H1 (cell line): ENCODE data around the gene KSR2. TPM values are rescaled to one million over a fixed set of nuclear protein-coding genes. Genes with fewer than 3 reads are reported as not detected.

ENCODE experiments used
- CTCF ChIA-PET: fragments of 300-600 bp; sonication (Branson Sonifier 250); formaldehyde crosslinking; loops from one replicate; lab custom pipeline; 2021; ENCODE audit not compliant: partially characterized antibody; lab: Charles Lee
- POLR2A ChIA-PET: fragments of 300-600 bp; sonication (Branson Sonifier 250); formaldehyde crosslinking; loops from one replicate; lab custom pipeline; 2021; ENCODE audit warnings: inconsistent platforms; ENCODE audit not compliant: partially characterized antibody; lab: Charles Lee
- DNase-seq, 2 experiments: peaks; one replicate each; pipeline versions ENCODE4 v3.0.0 to v3.0.0-alpha.2; 2010 to 2022; ENCODE audit warnings: low spot score in 2 of 2, low read depth in 1 of 2, mixed read lengths in 1 of 2
- FAIRE-seq: peaks from 2 replicates; lab custom pipeline; 2011; peaks lifted over from hg19 to GRCh38; lab: Jason Lieb, UNC
- H2AFZ ChIP-seq: 2 replicates; pipeline ENCODE4 v1.8.1; 2012; ENCODE audit warnings: low read length, inconsistent platforms
- H2AK5ac ChIP-seq: 2 replicates; pipeline ENCODE4 v1.6.1; 2013; ENCODE audit warnings: low read depth, low read length
- H2BK120ac ChIP-seq: replicated peaks from 2 replicates; pipeline ENCODE3; 2013; ENCODE audit warnings: low read depth, low read length, inconsistent platforms
- H2BK12ac ChIP-seq: 2 replicates; pipeline ENCODE4 v1.6.1; 2013; ENCODE audit warnings: low read depth, low read length
- H2BK15ac ChIP-seq: 2 replicates; pipeline ENCODE4 v1.6.1; 2013; ENCODE audit warnings: low read length
- H2BK20ac ChIP-seq: 2 replicates; pipeline ENCODE4 v1.6.1; 2013; ENCODE audit warnings: low read length
- H2BK5ac ChIP-seq: 2 replicates; pipeline ENCODE4 v1.6.1; 2013; ENCODE audit warnings: low read depth, low read length
- H3K14ac ChIP-seq: 2 replicates; pipeline ENCODE4 v1.6.1; 2013; ENCODE audit warnings: inconsistent platforms; ENCODE audit not compliant: insufficient read length
- H3K18ac ChIP-seq: 2 replicates; pipeline ENCODE4 v1.6.1; 2013; ENCODE audit warnings: low read length; ENCODE audit errors: extremely low read depth
- H3K23ac ChIP-seq: 2 replicates; pipeline ENCODE4 v1.6.1; 2013; ENCODE audit warnings: inconsistent platforms; ENCODE audit not compliant: insufficient read length
- H3K23me2 ChIP-seq: 2 replicates; pipeline ENCODE4 v1.6.1; 2013; ENCODE audit warnings: low read depth, low read length
- H3K27ac ChIP-seq: 2 replicates; pipeline ENCODE4 v1.6.1; 2011; ENCODE audit warnings: low read depth, low read length, inconsistent platforms
- H3K27me3 ChIP-seq, 4 experiments: replicated peaks in 1 of 4; 1 replicate in 1 of 4; 2 replicates in 3 of 4; pipeline versions ENCODE4 v1.6.1 to v1.8.1; 2011 to 2013; ENCODE audit warnings: low read length in 3 of 4, mild to moderate bottlenecking in 3 of 4, inconsistent platforms in 2 of 4, mixed read lengths in 2 of 4, moderate library complexity in 1 of 4; ENCODE audit not compliant: control insufficient read depth in 3 of 4, insufficient read depth in 3 of 4; ENCODE audit errors: extremely low read depth in 1 of 4
- H3K36me3 ChIP-seq, 4 experiments: 2 replicates each; pipeline versions ENCODE4 v1.6.1 to v1.8.1; 2011 to 2013; ENCODE audit warnings: mild to moderate bottlenecking in 4 of 4, low read length in 3 of 4, moderate library complexity in 2 of 4, control low read depth in 1 of 4, inconsistent platforms in 1 of 4; ENCODE audit not compliant: insufficient read depth in 4 of 4, control insufficient read depth in 2 of 4
- H3K4ac ChIP-seq: replicated peaks from 2 replicates; pipeline ENCODE3; 2013; ENCODE audit warnings: low read length, low read depth, mixed read lengths, inconsistent platforms; ENCODE audit not compliant: insufficient read length
- H3K4me1 ChIP-seq, 4 experiments: replicated peaks in 1 of 4; 1 replicate in 1 of 4; 2 replicates in 3 of 4; pipeline versions ENCODE4 v1.6.1 to v1.8.1; 2011 to 2013; ENCODE audit warnings: low read length in 3 of 4, inconsistent platforms in 2 of 4, mixed read lengths in 1 of 4; ENCODE audit not compliant: insufficient read depth in 4 of 4, control insufficient read depth in 3 of 4
- H3K4me2 ChIP-seq, 2 experiments: 2 replicates each; pipeline versions ENCODE4 v1.6.1 to v1.8.1; 2011 to 2013; ENCODE audit warnings: low read depth in 2 of 2, low read length in 2 of 2, control low read depth in 1 of 2, inconsistent platforms in 1 of 2, mild to moderate bottlenecking in 1 of 2; ENCODE audit not compliant: insufficient read depth in 1 of 2
- H3K4me3 ChIP-seq, 4 experiments: fragments of 200-600, 300-600 bp in 1 of 4; sonication (generic), shearing (Covaris generic), sonication (Bioruptor Twin) in 1 of 4; 2 replicates each; pipeline versions ENCODE4 v1.5.1 to v1.8.1; 2011 to 2016; ENCODE audit warnings: low read length in 4 of 4, low read depth in 3 of 4, control low read depth in 2 of 4, inconsistent platforms in 2 of 4, mild to moderate bottlenecking in 2 of 4, mixed read lengths in 1 of 4, moderate library complexity in 1 of 4; ENCODE audit not compliant: insufficient read depth in 2 of 4; ENCODE audit errors: extremely low read depth in 1 of 4
- H3K56ac ChIP-seq: replicated peaks from 2 replicates; pipeline ENCODE3; 2013; ENCODE audit warnings: low read depth, mild to moderate bottlenecking, mixed read lengths, low read length, inconsistent platforms; ENCODE audit not compliant: insufficient read length
- H3K79me1 ChIP-seq: 2 replicates; pipeline ENCODE4 v1.6.1; 2013; ENCODE audit warnings: low read depth, low read length, control low read depth
- H3K79me2 ChIP-seq, 2 experiments: 2 replicates each; pipeline versions ENCODE4 v1.6.1 to v1.8.1; 2012 to 2013; ENCODE audit warnings: low read length in 2 of 2, mild to moderate bottlenecking in 2 of 2, inconsistent platforms in 1 of 2; ENCODE audit not compliant: insufficient read depth in 2 of 2, control insufficient read depth in 1 of 2
- H3K9ac ChIP-seq, 4 experiments: replicated peaks in 1 of 4; 1 replicate in 1 of 4; 2 replicates in 3 of 4; pipeline versions ENCODE4 v1.6.1 to v1.8.1; 2011 to 2013; ENCODE audit warnings: low read depth in 3 of 4, low read length in 3 of 4, control low read depth in 2 of 4, mild to moderate bottlenecking in 2 of 4, moderate library complexity in 2 of 4, inconsistent platforms in 1 of 4; ENCODE audit errors: extremely low read depth in 1 of 4
- H3K9me3 ChIP-seq, 2 experiments: 2 replicates each; pipeline versions ENCODE4 v1.6.1 to v1.8.1; 2012 to 2013; ENCODE audit warnings: mild to moderate bottlenecking in 2 of 2, moderate library complexity in 2 of 2, control low read depth in 1 of 2, inconsistent platforms in 1 of 2, low read depth in 1 of 2, low read length in 1 of 2, mixed read lengths in 1 of 2; ENCODE audit not compliant: insufficient read depth in 2 of 2
- H4K20me1 ChIP-seq, 2 experiments: replicated peaks in 1 of 2; 2 replicates each; pipeline versions ENCODE3 to v1.8.1; 2011 to 2013; ENCODE audit warnings: inconsistent platforms in 2 of 2, low read length in 2 of 2, mild to moderate bottlenecking in 1 of 2; ENCODE audit not compliant: insufficient read depth in 2 of 2, control insufficient read depth in 1 of 2
- H4K5ac ChIP-seq: 2 replicates; pipeline ENCODE4 v1.6.1; 2013; ENCODE audit warnings: low read length, low read depth, mixed read lengths, inconsistent platforms; ENCODE audit not compliant: insufficient read length
- H4K8ac ChIP-seq: 2 replicates; pipeline ENCODE4 v1.8.0; 2013; ENCODE audit warnings: mild to moderate bottlenecking, moderate library complexity, low read length, inconsistent platforms; ENCODE audit not compliant: insufficient read depth; ENCODE audit errors: extremely low read depth
- H4K91ac ChIP-seq: replicated peaks from 2 replicates; pipeline ENCODE3; 2013; ENCODE audit warnings: low read length, mixed read lengths, inconsistent platforms; ENCODE audit not compliant: insufficient read length
- ZNF274 ChIP-seq: IDR thresholded peaks from 2 replicates; pipeline ENCODE4 v1.7.0; 2012; ENCODE audit warnings: low read length, borderline replicate concordance; ENCODE audit errors: extremely low read depth
- WGBS, 2 experiments: shearing (Covaris generic) in 1 of 2; methylation state at CpG; one replicate each; pipeline versions ENCODE4 v1.1.6 to v1.1.7; 2013 to 2015; ENCODE audit warnings: low lambda C conversion rate in 2 of 2, mixed read lengths in 2 of 2, inconsistent platforms in 1 of 2, low coverage in 1 of 2, missing lambda C conversion rate in 1 of 2; ENCODE audit not compliant: insufficient replicate concordance in 2 of 2, insufficient coverage in 1 of 2, insufficient read length in 1 of 2; ENCODE audit errors: extremely low coverage in 1 of 2, missing lambda C conversion rate in 1 of 2; 5-methylcytosine and 5-hydroxymethylcytosine counted together
- polyA plus RNA-seq, 7 experiments: library from polyadenylated mRNA; depleted of rRNA in 3 of 7; stranded (reverse) in 5 of 7; unstranded in 2 of 7; fragments of >200 nt in 5 of 7; fragments of 200-250 nt in 2 of 7; gene quantifications; 1 replicate in 5 of 7; 2 replicates in 1 of 7; 4 replicates in 1 of 7; pipeline versions ENCODE4 v1.2.1 to v1.2.3, GENCODE V29; 2011 to 2013; ENCODE audit warnings: missing spikeins in 2 of 7, mixed read lengths in 2 of 7
- total RNA-seq: library from RNA; stranded (reverse); fragmentation: NEBNext Ultra II Directional; extraction: Animal tissue kit (Norgen Biotek cat#: 25700); gene quantifications from 2 replicates; pipeline ENCODE4 v1.2.1, GENCODE V29; 2021
- TF ChIP-seq, protein P1 (sequence below): IDR thresholded peaks from 2 replicates; pipeline ENCODE4 v1.6.1; 2012; ENCODE audit warnings: low read length, inconsistent platforms

Gene KSR2
- total and polyA plus RNA-seq, 2 of the 8 experiments (the other 6 are each of a cell fraction or from before 2014, with no cell fraction given) = 0.74 to 2.2 TPM

GRCh38 chr12:117710121-117710520 is 258.7 kb downstream of the KSR2 start:
- Histone ChIP-seq H3K4ac (no peak overlapping the region), H3K14ac (no peak overlapping the region), H3K4me2 (no peak overlapping the region), H3K23me2 (no peaks in the 10 kb centered on the region; the same call in 1 of the 2 replicates), H2BK20ac (no peak overlapping the region), H2AFZ (no peak overlapping the region), H3K27ac (no peak overlapping the region), H4K91ac (no peak overlapping the region), H3K79me2 (no peaks in the 10 kb centered on the region), H3K36me3 (no peaks in the 10 kb centered on the region; a peak in 1 of 8 replicates), H3K4me1 (peaks cover 0 to 1% (median 0%) of the 10 kb centered on the region in 4 experiments; a peak in 1 of 7 replicates), H3K23ac (no peak overlapping the region), H4K5ac (no peak overlapping the region), H3K9me3 (no peaks in the 10 kb centered on the region), H4K8ac (no peak overlapping the region), H2BK15ac (no peak overlapping the region), H2BK5ac (no peak overlapping the region), H3K18ac (no peak overlapping the region), H3K4me3 (no peak overlapping the region), H4K20me1 (no peaks in the 10 kb centered on the region), H2BK120ac (no peak overlapping the region), H2BK12ac (no peak overlapping the region), H2AK5ac (no peak overlapping the region), H3K79me1 (no peaks in the 10 kb centered on the region), H3K27me3 (no peaks in the 10 kb centered on the region), H3K9ac (no peak overlapping the region), H3K56ac (no peak overlapping the region)
- WGBS, 2 experiments = 96% methylated on average over 9 of the region's 9 CpGs; no CpG with 5 or more reads in 1 of the 2 experiments
- FAIRE-seq (no peak), DNase-seq (no peak)
- TF ChIP-seq, protein P1, sequence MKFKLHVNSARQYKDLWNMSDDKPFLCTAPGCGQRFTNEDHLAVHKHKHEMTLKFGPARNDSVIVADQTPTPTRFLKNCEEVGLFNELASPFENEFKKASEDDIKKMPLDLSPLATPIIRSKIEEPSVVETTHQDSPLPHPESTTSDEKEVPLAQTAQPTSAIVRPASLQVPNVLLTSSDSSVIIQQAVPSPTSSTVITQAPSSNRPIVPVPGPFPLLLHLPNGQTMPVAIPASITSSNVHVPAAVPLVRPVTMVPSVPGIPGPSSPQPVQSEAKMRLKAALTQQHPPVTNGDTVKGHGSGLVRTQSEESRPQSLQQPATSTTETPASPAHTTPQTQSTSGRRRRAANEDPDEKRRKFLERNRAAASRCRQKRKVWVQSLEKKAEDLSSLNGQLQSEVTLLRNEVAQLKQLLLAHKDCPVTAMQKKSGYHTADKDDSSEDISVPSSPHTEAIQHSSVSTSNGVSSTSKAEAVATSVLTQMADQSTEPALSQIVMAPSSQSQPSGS = no peak
- TF ChIP-seq ZNF274 = no peak
- ChIA-PET CTCF (interaction anchor here (0.6 to 1.5 kb wide), 5 partner anchors 14 to 160 kb away, joined by 3 to 4 read pairs (median 3); no protein-coding TSS in a partner anchor), POLR2A (interaction anchor here (0.6 to 1.3 kb wide), 2 partner anchors 12 to 14 kb away, joined by 3 read pairs; no protein-coding TSS in a partner anchor)
